KBM-7 (cell line): ENCODE results near the gene RAB4A.
"Not testable (repeated sequence)": the region's sequence is repeated elsewhere in the genome, so short reads cannot be mapped to it uniquely, and the experiment has no call there.

Experiments
- DNase-seq: peaks from one replicate; pipeline ENCODE4 v3.0.0-alpha.2; 2015
- in situ Hi-C: fragments of 300-500 bp; cut with MboI; formaldehyde crosslinking; loops from 2 replicates; pipeline ENCODE4 v1.14.3; 2020; ENCODE audit warnings: low sequenced_read_pairs, low pct_unique_long_range_greater_than_20kb, mixed read lengths

RAB4A gene

DNA sequence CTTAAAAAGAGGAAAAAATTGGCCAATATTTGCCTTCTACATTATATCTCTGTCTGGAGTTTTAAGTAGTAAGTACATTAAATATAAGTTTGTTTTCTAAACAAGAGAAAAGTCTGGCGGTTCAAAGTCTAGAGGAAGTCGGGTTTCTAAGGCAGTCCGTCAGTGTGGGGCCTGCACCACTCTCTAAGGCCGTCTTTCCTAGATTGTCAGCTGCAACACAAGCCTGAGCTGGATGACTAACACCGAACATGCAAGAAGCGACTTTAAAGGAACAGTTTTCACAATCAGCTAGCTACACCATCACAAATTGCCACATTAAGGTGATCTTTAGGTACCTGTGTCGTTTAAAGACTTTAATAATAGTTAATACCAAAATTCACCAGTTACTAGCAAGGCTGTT, 52.3 kb downstream of the RAB4A start:
- in situ Hi-C loops = no loop called here
- DNase-seq = no peak

DNA sequence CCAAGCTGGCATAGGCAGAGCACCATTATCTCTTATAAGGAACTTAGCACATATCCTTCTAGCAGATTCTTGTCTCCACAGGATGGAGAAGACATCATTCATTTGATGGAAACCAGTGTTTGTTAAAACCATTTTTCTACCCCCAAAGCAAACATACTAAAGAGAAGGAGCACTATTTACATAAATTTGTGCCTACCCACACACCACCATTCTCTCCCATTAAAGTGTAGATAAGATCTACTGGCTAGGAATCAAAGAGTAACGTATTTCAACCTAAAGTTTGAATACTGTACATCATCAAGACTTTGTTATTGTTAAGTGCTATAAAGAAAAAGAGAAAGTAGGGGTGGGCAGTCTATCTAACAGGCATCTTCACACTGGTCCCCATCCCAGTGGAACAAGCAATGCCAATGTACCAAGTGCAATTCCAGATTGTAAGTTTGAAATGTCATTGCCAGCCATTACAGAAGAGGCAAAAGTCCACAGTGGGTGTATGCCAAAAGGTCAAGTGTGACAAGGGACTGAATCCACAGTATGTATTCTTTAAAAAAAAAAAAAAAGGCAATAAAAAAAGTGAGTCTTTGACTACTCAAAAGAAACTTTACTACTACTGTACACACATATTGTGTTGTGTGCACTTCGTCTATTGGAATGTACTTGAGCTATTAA, 53.1 kb downstream of the RAB4A start:
- no peak for DNase-seq
- in situ Hi-C loops = no loop called here

- DNase-seq = no peak
- in situ Hi-C loops = no loop called here
These were observed 54.5 kb downstream of the RAB4A start for GRCh38 chr1:229325401-229325800.

DNA sequence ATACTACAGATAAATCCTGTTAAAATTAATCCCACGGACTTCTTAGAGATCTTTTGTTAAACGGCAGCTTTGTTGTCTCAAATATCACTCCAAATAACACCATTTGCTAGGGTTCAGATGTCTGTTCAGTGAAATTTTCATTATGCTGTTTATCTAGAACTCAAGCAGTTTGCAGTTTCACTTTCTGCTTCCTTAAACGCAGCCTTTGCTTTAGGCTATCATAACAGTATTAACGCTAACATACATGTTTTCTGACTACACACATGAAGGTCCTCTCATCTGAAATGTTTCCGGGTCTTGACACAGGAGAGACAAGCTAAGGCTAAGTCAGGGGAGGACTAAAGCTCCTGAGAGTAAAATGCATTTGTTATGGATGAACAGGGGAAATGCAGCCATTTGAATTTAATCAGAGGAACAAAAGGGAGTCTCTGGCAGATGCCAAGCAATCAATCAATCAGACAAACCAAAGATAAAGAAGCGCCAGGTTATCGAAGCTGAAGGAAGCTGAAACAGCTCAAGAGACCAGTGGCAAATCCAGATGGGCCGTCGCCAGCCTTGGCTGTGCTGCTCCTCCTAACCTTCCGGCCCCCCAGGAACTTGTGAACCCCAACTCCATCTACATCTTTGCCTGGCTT, 55.1 kb downstream of the RAB4A start:
- no peak for DNase-seq
- in situ Hi-C loops = no loop called here

- DNase-seq = no peak
- in situ Hi-C loops = no loop called here
These were observed 55.7 kb downstream of the RAB4A start for GRCh38 chr1:229326601-229327000.

DNA sequence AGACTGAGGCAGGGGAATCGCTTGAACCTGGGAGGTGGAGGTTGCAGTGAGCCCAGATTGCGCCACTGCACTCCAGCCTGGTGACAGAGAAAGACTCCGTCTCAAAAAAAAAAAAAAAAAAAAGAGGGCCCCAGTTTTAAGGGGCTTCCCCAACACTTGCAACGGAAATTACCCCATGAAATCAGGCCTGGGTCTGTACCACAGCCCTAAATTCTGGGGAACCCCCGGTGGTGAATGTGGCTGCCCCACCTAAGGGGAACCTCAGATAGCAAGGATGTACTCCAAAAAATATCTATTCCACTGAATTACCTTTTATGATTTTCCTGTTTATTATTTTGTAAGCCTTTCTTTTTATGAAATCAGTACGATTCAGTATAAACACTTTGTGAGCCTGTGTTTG, 56.9 kb downstream of the RAB4A start:
- DNase-seq, in situ Hi-C loops: not testable (repeated sequence)

GRCh38 chr1:229328598-229329362, 57.9 kb downstream of the RAB4A start:
- in situ Hi-C loops = no loop called here
- DNase-seq = no peak

- no peak for DNase-seq
- in situ Hi-C loops = no loop called here
These were observed 63.4 kb downstream of the RAB4A start for GRCh38 chr1:229334269-229334668.

DNA sequence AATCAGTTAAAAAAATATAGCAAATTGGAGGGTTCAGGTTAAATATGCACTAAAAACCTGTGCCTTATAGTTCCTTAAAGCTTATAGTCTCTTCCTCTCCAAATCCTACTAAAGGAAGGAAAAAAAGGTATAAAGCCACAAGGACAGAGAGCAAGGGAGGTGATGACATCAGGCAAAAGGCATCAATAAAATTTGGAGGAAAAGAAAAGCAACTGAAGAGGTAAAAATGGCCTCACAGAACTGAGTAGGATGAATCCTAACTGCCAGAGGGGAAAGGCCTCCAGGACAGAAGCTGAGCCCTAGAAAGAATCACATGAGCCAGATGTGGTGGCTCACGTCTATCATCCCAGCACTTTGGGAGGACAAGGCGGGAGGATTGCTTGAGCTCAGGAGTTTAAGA, 63.8 kb downstream of the RAB4A start:
- no peak for DNase-seq
- in situ Hi-C loops = no loop called here

DNA sequence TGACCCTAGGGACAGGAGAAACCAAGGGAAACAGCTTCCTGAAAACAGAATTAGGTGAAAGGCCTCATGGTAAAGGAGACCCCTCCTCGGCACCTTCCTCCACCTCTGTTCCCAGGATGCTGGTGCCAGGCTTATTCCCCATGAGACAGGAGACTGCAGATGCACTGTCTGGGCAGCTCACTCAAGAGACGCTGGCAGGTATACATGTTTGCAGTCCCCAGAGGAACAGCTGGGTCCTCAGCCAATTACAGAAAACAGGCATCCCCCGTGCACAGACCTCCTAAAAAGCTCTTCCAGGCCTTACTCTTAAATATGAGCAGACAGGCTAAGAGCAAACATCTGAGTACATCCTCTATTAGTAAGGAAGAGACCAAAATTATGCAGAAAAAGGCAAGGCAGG, 65.4 kb downstream of the RAB4A start:
- in situ Hi-C loops = no loop called here
- no peak for DNase-seq

DNA sequence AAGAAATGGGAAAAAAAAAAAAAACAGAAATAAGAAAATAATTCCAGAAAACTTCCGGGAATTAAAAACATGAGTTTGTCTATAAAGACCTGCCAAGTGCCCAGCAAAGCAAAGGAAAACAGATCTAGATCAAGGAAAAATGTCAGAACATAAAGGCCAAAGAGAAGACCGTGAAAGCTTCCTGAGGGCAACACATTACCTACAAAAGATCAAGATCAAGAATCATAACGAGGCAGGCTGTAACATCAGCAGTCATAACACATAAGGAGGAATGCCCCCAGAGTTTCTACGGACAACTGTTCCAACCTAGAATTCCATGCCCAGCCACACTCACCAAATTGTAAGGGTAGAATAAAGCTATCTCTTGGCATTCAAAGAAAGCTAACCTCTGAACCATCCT, 68.2 kb downstream of the RAB4A start:
- DNase-seq = no peak
- in situ Hi-C loops = no loop called here

DNA sequence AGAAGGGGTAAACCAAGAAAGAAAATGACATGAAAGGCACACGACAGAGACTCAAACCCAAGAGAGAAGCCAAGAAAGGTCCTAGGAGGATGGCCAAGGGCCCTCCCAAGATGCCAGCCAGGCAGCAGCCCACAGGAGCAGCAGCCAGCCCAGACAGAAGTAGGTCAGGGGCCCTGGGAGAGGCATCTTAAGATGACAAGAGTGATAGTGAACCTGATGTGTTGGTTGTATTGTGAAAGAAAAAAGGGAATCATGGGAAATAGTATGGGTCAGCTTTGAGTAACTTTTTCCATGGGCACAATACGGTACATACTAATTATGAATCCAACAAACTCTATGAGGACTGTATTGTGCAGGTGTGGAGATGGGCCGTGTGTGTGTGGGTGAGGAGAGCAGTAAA, 68.6 kb downstream of the RAB4A start:
- in situ Hi-C loops = no loop called here
- DNase-seq = no peak

DNA sequence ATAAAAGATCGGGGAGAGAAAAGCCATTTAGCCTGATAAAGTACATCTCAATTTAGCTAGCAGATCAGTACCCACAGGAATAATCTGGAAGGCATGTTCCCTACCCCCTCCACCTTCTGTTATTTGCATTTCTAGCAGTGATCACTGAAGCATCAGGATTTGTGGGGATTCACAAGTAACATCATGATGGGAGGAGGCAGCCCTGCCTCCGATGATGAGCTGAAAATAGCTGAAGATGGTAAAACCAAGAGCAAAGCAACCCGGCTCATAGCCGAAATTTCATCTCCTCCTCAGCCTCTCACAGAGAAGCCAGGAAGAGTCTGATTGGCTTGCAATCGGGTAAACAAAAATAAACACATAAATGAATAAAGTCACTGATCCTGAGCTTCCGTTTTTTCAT, 69.6 kb downstream of the RAB4A start:
- in situ Hi-C loops = no loop called here
- no peak for DNase-seq

- in situ Hi-C loops = no loop called here
- peak; percentile 77 for DNase-seq
These were observed 71.1 kb downstream of the RAB4A start for GRCh38 chr1:229341774-229342655.

GRCh38 chr1:229342656-229343569, 72.0 kb downstream of the RAB4A start, which contains the start of gene CCSAP:
CCSAP (minus strand) TSS chr1:229343047; CDS start chr1:229342465, 582 bp downstream.
- in situ Hi-C loops = no loop called here
- peak; percentile 68 for DNase-seq

GRCh38 chr1:229344139-229344538, 73.2 kb downstream of the RAB4A start:
- in situ Hi-C loops = no loop called here
- no peak for DNase-seq

GRCh38 chr1:229344937-229345684, 74.2 kb downstream of the RAB4A start:
- in situ Hi-C loops = no loop called here
- no peak for DNase-seq

- in situ Hi-C loops = no loop called here
These were observed 76.6 kb downstream of the RAB4A start for GRCh38 chr1:229347528-229347927.

More at GRCh38 chr1:229347528-229347927, 76.6 kb downstream of the RAB4A start:
- DNase-seq = peak; percentile 58
